Measurements from ENCODE around the gene CEP128.
A peak's percentile ranks its signal among the peaks of the same experiment; 100 is the strongest.

Gene CEP128

GRCh38 chr14:80455031-80455430 lies 486.5 kb downstream of the CEP128 start:
- TF ChIP-seq GATA3 (IDR thresholded peaks at IDR 0.05; ENCODE audit: low read depth, low read length) (no peak), GATA2 (IDR thresholded peaks at IDR 0.05; ENCODE audit: low read depth, low read length) (no peak)

DNA sequence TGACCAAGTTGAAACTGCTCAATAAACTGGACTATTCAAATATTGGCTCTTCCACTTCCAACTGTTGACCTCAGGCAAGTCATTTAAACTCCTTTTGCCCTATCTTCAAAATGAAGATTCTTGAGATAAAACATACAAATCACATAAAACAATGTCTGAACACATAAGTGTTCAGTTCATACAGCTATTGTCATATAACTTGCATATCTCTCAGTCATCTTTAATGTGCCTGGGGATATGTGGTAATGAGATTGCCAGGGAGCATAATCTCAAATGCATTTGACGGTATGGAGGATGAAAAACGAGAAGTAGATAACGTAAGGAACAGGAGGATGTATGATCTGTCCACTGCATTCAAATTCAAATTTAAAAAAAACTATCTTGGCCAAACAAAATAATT lies 493.3 kb downstream of the CEP128 start:
- peak; percentile 75; the same call in 1 of the 2 replicates for TF ChIP-seq GATA3 (IDR thresholded peaks at IDR 0.05; ENCODE audit: low read depth, low read length)
- peak; percentile 48; the same call in 1 of the 2 replicates for TF ChIP-seq GATA2 (IDR thresholded peaks at IDR 0.05; ENCODE audit: low read depth, low read length)

DNA sequence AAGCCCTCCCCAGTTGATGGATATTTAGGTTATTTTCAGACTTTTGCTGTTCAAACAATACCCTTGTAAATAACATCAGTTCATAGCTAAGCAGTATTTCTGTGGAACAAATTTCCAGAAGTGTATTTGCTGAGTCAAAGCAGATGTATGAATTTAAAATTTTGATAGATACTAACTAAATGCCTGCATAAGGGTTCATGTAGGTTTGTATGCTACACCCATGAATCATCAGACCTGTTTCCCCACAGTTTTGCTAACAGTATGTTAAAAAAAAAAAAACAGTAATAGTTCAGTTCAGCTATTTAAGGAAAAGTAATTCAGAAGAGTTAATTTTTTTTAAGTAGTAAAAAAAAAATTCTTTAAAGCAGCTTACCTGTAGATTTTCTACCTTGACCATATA lies 494.1 kb downstream of the CEP128 start:
- TF ChIP-seq GATA3 (IDR thresholded peaks at IDR 0.05; ENCODE audit: low read depth, low read length): no peak
- no peak for TF ChIP-seq GATA2 (IDR thresholded peaks at IDR 0.05; ENCODE audit: low read depth, low read length)

Measured in SH-SY5Y (cell line).